ENCODE measurements around the gene IL21.

DNA sequence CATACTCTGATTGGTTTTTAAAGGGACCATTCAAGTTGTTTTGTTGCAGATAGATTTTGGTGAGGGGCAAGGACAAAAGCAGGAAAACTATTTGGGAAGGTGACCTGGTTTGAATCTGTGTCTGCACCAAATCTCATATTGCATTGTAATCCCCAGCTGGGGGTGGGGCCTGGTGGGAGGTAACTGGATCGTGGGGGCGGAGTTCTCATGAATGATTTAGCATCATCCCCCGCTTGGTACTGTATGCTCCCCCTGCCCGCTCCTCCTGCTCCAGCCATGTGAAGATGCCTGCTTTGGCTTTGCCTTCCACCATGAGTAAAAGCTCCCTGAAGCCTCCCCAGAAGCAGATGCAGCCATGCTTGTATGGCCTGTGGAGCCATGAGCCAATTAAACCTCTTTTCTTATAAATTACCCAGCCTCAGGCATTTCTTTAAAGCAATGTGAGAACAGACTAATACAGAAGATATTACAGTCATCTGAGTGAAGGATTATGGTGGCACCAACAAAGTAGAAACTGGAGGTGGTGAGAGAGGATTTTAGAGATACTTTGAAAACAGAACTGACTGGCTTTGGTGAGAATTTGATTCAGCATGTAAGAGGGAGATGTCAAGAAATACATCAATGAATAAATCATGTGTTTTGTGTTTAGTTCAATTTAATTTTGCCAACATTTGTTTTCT is 14.4 kb downstream of the IL21 start:
- TF ChIP-seq, protein P1, sequence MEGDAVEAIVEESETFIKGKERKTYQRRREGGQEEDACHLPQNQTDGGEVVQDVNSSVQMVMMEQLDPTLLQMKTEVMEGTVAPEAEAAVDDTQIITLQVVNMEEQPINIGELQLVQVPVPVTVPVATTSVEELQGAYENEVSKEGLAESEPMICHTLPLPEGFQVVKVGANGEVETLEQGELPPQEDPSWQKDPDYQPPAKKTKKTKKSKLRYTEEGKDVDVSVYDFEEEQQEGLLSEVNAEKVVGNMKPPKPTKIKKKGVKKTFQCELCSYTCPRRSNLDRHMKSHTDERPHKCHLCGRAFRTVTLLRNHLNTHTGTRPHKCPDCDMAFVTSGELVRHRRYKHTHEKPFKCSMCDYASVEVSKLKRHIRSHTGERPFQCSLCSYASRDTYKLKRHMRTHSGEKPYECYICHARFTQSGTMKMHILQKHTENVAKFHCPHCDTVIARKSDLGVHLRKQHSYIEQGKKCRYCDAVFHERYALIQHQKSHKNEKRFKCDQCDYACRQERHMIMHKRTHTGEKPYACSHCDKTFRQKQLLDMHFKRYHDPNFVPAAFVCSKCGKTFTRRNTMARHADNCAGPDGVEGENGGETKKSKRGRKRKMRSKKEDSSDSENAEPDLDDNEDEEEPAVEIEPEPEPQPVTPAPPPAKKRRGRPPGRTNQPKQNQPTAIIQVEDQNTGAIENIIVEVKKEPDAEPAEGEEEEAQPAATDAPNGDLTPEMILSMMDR (IDR thresholded peaks at IDR 0.05 in 8 of 11, conservative IDR thresholded peaks at IDR 0.05 in 3 of 11): no peak
- TF ChIP-seq POLR2AphosphoS5 (IDR thresholded peaks at IDR 0.05) (no peak), POLR2A (IDR thresholded peaks at IDR 0.05) (no peak)

Measured in spleen (tissue), 7 donors.